RCC 7860 (cell line): ENCODE results near the gene ALPI.

Experiments
- DNase-seq: peaks from one replicate; pipeline ENCODE4 v3.0.0-alpha.2; 2015; ENCODE audit warnings: low spot score
- FAIRE-seq: peaks from 2 replicates; lab custom pipeline; 2012; peaks lifted over from hg19 to GRCh38; lab: Jason Lieb, UNC

Gene ALPI

GRCh38 chr2:232458661-232459418 is 2.9 kb downstream of the ALPI start:
- DNase-seq (no peak), FAIRE-seq (no peak)

GRCh38 chr2:232459419-232460035 is 3.6 kb downstream of the ALPI start:
- FAIRE-seq = no peak

GRCh38 chr2:232460171-232460570 is 4.2 kb downstream of the ALPI start:
- FAIRE-seq = no peak
- no peak for DNase-seq

More at GRCh38 chr2:232459419-232460035, 3.6 kb downstream of the ALPI start:
- DNase-seq = no peak

GRCh38 chr2:232463701-232464543 is 8.0 kb downstream of the ALPI start:
- DNase-seq (no peak), FAIRE-seq (no peak)

- FAIRE-seq (no peak), DNase-seq (no peak)
These were observed 8.6 kb downstream of the ALPI start for GRCh38 chr2:232464544-232464885.

GRCh38 chr2:232465061-232465460 is 9.1 kb downstream of the ALPI start:
- DNase-seq (no peak), FAIRE-seq (no peak)

- DNase-seq = no peak
- FAIRE-seq = no peak
These were observed 10.3 kb downstream of the ALPI start for GRCh38 chr2:232466221-232466620.

GRCh38 chr2:232473467-232473890 is 17.5 kb downstream of the ALPI start:
- DNase-seq (no peak), FAIRE-seq (no peak)

- DNase-seq (no peak), FAIRE-seq (no peak)
These were observed 20.1 kb downstream of the ALPI start for GRCh38 chr2:232476045-232476444.

- FAIRE-seq (no peak), DNase-seq (no peak)
These were observed 20.8 kb downstream of the ALPI start for GRCh38 chr2:232476791-232477190.

GRCh38 chr2:232477751-232478510 is 22.0 kb downstream of the ALPI start:
- no peak for DNase-seq
- no peak for FAIRE-seq

- FAIRE-seq = no peak
These were observed 22.8 kb downstream of the ALPI start for GRCh38 chr2:232478571-232479340.

GRCh38 chr2:232479341-232480200 is 23.6 kb downstream of the ALPI start:
- DNase-seq (no peak), FAIRE-seq (no peak)

More at GRCh38 chr2:232478571-232479340, 22.8 kb downstream of the ALPI start:
- DNase-seq = no peak

GRCh38 chr2:232480201-232481190 is 24.5 kb downstream of the ALPI start:
- no peak for DNase-seq
- no peak for FAIRE-seq

- DNase-seq (no peak), FAIRE-seq (no peak)
These were observed 25.6 kb downstream of the ALPI start for GRCh38 chr2:232481322-232482140.

GRCh38 chr2:232482301-232483238 is 26.6 kb downstream of the ALPI start:
- DNase-seq (no peak), FAIRE-seq (no peak)
